ENCODE data around the gene DHX30. TPM values are rescaled to one million over a fixed set of nuclear protein-coding genes. Genes with fewer than 3 reads are reported as not detected.
"Not testable (repeated sequence)": the region's sequence is repeated elsewhere in the genome, so short reads cannot be mapped to it uniquely, and the experiment has no call there.

The DHX30 gene
- total RNA-seq, 4 donors from 2014 or later, result 31.0 to 52.3 (median 47.9) TPM

- peak overlapping the region; percentile 90 to 99 (median 96) for H3K4me3 ChIP-seq
- peak; percentile 82 for DNase-seq
- peaks cover 0 to 22% (median 11%) of the 10 kb centered on the region in 4 donors for H3K36me3 ChIP-seq
- peak overlapping the region; percentile 85 to 89 (median 88) for H3K27ac ChIP-seq
- no peaks in the 10 kb centered on the region for H3K27me3 ChIP-seq
- H3K4me1 ChIP-seq, result peaks cover 8 to 20% (median 20%) of the 10 kb centered on the region in 4 donors
- TF ChIP-seq EP300 (IDR thresholded peaks at IDR 0.05; ENCODE audit: low read depth) (no peak), POLR2A (IDR thresholded peaks at IDR 0.05) (peak; percentile 26), CTCF (IDR thresholded peaks at IDR 0.05) (peak; percentile 31 to 87 (median 73)), POLR2AphosphoS5 (IDR thresholded peaks at IDR 0.05) (peak in 2 of 3 donors; percentile 40 to 61)
- H3K9me3 ChIP-seq, result no peaks in the 10 kb centered on the region
- in situ Hi-C loops (cut with MboI; ENCODE audit: low pct_ligation_motif_present in 1 of 4, low pct_unique_long_range_greater_than_20kb in 1 of 4, low sequenced_read_pairs in 3 of 4) (loop anchor here in 2 of 4 donors (25.0 kb wide), 2 partner anchors 162 to 337 kb away; no protein-coding TSS in a partner anchor), intact Hi-C loops (cut with DNase I; ENCODE audit: low total_unique reads) (no loop called here)
- 3% methylated on average over 57 of the region's 77 CpGs; no CpG with 5 or more reads in 1 of the 2 donors for WGBS, 2 donors (ENCODE audit: low coverage in 1 of 2)
Measured at GRCh38 chr3:47824541-47825473, 21.9 kb downstream of the DHX30 start.

- intact Hi-C loops (cut with DNase I; ENCODE audit: low total_unique reads) (no loop called here), in situ Hi-C loops (cut with MboI; ENCODE audit: low pct_ligation_motif_present in 1 of 4, low pct_unique_long_range_greater_than_20kb in 1 of 4, low sequenced_read_pairs in 3 of 4) (loop anchor here in 2 of 4 donors (25.0 kb wide), 2 partner anchors 162 to 337 kb away; no protein-coding TSS in a partner anchor)
- H3K27me3 ChIP-seq, result no peaks in the 10 kb centered on the region
- H3K36me3 ChIP-seq, result peaks cover 0 to 30% (median 15%) of the 10 kb centered on the region in 4 donors
- H3K27ac ChIP-seq, result peak overlapping the region; percentile 85 to 89 (median 88)
- H3K4me3 ChIP-seq, result peak overlapping the region; percentile 90 to 99 (median 96)
- WGBS, 2 donors (ENCODE audit: low coverage in 1 of 2), result 21% methylated on average over 7 of the region's 7 CpGs; no CpG with 5 or more reads in 1 of the 2 donors
- TF ChIP-seq POLR2A (IDR thresholded peaks at IDR 0.05) (no peak), CTCF (IDR thresholded peaks at IDR 0.05) (no peak), EP300 (IDR thresholded peaks at IDR 0.05; ENCODE audit: low read depth) (no peak), POLR2AphosphoS5 (IDR thresholded peaks at IDR 0.05) (no peak)
- no peaks in the 10 kb centered on the region for H3K9me3 ChIP-seq
- DNase-seq, result no peak
- peaks cover 8 to 20% (median 20%) of the 10 kb centered on the region in 4 donors for H3K4me1 ChIP-seq
Measured at GRCh38 chr3:47825590-47825989, 22.7 kb downstream of the DHX30 start.

GRCh38 chr3:47829482-47829881 lies 26.5 kb downstream of the DHX30 start:
- H3K4me3 ChIP-seq; DNase-seq; H3K27me3 ChIP-seq; intact Hi-C loops (cut with DNase I; ENCODE audit: low total_unique reads); H3K27ac ChIP-seq; H3K9me3 ChIP-seq: not testable (repeated sequence)
- Histone ChIP-seq H3K36me3 (peaks cover 0 to 61% (median 27%) of the 10 kb centered on the region in 4 donors), H3K4me1 (peaks cover 8 to 16% (median 16%) of the 10 kb centered on the region in 4 donors)
- in situ Hi-C loops (cut with MboI; ENCODE audit: low pct_ligation_motif_present in 1 of 4, low pct_unique_long_range_greater_than_20kb in 1 of 4, low sequenced_read_pairs in 3 of 4), result loop anchor here in 2 of 4 donors (25.0 kb wide), 2 partner anchors 158 to 333 kb away; no protein-coding TSS in a partner anchor
- 67 to 81% methylated on average over 6 to 9 of the region's 9 CpGs for WGBS, 2 donors (ENCODE audit: low coverage in 1 of 2)

- 82 to 88% methylated on average over 1 to 7 of the region's 7 CpGs for WGBS, 2 donors (ENCODE audit: low coverage in 1 of 2)
- no peak for TF ChIP-seq EP300 (IDR thresholded peaks at IDR 0.05; ENCODE audit: low read depth)
- no peak for TF ChIP-seq POLR2AphosphoS5 (IDR thresholded peaks at IDR 0.05)
- TF ChIP-seq POLR2A (IDR thresholded peaks at IDR 0.05), result no peak
- no peak for TF ChIP-seq CTCF (IDR thresholded peaks at IDR 0.05)
- Histone ChIP-seq H3K27ac (no peak overlapping the region), H3K27me3 (no peaks in the 10 kb centered on the region), H3K4me3 (no peak overlapping the region), H3K9me3 (no peaks in the 10 kb centered on the region), H3K36me3 (peaks cover 0 to 59% (median 26%) of the 10 kb centered on the region in 4 donors), H3K4me1 (no peaks in the 10 kb centered on the region)
- intact Hi-C loops (cut with DNase I; ENCODE audit: low total_unique reads) (no loop called here), in situ Hi-C loops (cut with MboI; ENCODE audit: low pct_ligation_motif_present in 1 of 4, low pct_unique_long_range_greater_than_20kb in 1 of 4, low sequenced_read_pairs in 3 of 4) (loop anchor here (5.0 to 25.0 kb wide), 6 partner anchors 150 to 325 kb away; no protein-coding TSS in a partner anchor)
- no peak for DNase-seq
Measured at GRCh38 chr3:47836986-47837385, 34.0 kb downstream of the DHX30 start.

All from transverse colon (tissue), 4 donors.